IPS DF 4.7 (cell line): ENCODE data around the gene ERAS.
"Not testable (repeated sequence)": the region's sequence is repeated elsewhere in the genome, so short reads cannot be mapped to it uniquely, and the experiment has no call there.

Experiments
- DNase-seq: peaks from one replicate; pipeline ENCODE4 v3.0.0-alpha.2; 2013; ENCODE audit warnings: low spot score; ENCODE audit errors: extremely low read depth

The ERAS gene

DNA sequence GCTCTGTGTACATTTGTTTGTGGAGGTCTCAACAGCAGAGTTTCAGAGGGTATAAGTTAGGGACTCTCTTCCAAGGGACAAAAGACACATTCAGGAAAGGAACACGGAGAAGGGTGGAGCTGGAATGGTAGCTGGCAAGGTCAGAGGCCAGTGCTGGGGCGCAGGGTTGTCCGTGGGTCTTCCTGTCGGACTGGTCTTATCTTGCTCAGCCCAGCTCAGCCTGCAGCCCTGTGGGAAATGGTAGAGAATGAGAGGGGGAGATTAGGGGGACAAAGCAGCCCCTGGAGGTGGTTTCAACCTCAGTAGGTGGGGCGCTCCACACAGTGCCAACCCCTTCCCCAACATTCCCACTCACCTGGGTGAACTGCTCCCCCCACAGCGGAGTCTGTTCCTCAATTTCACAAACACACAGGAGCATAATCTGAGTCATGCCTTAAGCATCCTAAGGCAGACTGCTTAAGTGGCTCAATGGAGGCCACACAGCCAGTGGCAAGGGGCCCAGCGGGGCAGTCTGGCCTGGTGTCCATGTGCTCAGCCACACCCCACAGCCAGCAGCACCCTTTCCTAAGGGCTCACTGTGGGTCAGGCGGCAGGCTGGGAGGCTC is 31.3 kb upstream of the ERAS start:
- DNase-seq, result no peak

DNA sequence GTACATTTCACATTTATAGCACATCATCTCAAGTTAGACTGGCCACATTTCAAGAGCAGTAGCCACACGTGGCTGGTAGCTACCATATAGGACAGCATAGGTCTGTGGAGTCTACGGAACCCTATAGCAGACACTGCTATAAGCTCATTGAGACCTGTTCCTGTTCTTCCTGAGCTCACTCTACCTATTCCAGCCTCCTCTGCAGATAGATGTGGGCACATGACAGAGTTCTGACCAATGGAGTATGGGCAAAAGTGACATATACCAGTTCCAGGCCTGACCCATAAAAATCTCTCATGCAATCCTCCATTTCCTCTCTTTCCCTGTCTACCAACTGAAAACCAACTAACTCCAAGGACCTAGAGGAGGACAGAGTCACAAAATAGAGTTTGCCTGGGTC is 28.0 kb upstream of the ERAS start:
- DNase-seq, result no peak

- no peak for DNase-seq
Observed at GRCh38 chrX:48800574-48801279, 25.6 kb upstream of the ERAS start.

GRCh38 chrX:48801280-48802088 is 24.8 kb upstream of the ERAS start, which contains the start of gene HDAC6:
HDAC6 (plus strand) TSS chrX:48802067; CDS start chrX:48802693, 626 bp downstream.
- peak; percentile 79 for DNase-seq

GRCh38 chrX:48802089-48802904 is 24.0 kb upstream of the ERAS start:
- DNase-seq, result no peak

DNA sequence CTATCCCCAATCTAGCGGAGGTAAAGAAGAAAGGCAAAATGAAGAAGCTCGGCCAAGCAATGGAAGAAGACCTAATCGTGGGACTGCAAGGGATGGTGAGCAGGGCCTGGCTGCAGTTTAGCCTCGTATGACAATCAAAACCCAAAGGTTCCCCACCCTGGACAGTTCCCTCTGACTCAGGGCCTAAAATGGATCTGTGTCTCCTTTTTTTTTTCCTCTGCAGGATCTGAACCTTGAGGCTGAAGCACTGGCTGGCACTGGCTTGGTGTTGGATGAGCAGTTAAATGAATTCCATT is 23.5 kb upstream of the ERAS start:
- no peak for DNase-seq

GRCh38 chrX:48806081-48806480 is 20.2 kb upstream of the ERAS start:
- DNase-seq, result no peak

- no peak for DNase-seq
Observed at GRCh38 chrX:48813644-48814043, 12.7 kb upstream of the ERAS start.

GRCh38 chrX:48814722-48815121 is 11.6 kb upstream of the ERAS start:
- no peak for DNase-seq

GRCh38 chrX:48815266-48815665 is 11.0 kb upstream of the ERAS start:
- no peak for DNase-seq

GRCh38 chrX:48816014-48816810 is 10.1 kb upstream of the ERAS start:
- DNase-seq, result no peak

GRCh38 chrX:48818098-48818497 is 8.2 kb upstream of the ERAS start:
- no peak for DNase-seq

DNA sequence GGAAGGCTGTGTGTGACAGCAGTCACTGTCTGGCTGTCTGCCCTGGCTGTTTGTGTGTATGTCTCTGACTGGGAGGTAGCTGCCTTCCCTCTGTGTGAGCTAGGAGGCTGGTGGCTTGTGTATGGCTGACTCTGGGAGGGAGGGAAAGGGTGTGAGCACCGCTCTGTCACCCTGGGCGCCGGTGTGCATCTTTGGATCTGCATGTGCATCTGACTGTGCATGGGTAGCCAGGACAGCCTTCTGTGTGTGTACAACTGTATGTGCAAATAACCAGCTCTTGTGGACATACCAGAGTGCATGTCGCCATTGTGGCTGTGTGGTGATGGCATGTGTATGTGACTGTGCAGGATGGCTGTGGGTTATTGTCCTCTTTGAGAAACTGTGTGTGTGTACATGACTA is 7.4 kb upstream of the ERAS start:
- no peak for DNase-seq

DNA sequence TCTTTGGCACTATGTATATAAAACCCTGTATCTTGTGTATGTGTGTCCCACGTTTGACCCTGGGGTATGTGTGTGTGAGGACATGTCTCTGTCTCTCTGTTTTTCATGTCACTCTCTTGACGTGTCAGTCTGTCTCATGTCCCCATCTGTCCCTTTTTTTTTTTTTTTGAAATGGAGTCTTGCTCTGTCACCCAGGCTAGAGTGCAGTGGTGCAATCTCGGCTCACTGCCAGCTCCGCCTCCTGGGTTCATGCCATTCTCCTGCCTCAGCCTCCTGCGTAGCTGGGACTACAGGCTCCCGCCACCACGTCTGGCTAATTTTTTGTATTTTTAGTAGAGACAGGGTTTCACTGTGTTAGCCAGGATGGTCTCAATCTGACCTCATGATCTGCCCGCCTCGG is 6.9 kb upstream of the ERAS start:
- DNase-seq, result not testable (repeated sequence)

GRCh38 chrX:48823053-48823452 is 3.3 kb upstream of the ERAS start:
- DNase-seq, result no peak

- DNase-seq, result no peak
Observed at GRCh38 chrX:48824066-48824465, 2.2 kb upstream of the ERAS start.

DNA sequence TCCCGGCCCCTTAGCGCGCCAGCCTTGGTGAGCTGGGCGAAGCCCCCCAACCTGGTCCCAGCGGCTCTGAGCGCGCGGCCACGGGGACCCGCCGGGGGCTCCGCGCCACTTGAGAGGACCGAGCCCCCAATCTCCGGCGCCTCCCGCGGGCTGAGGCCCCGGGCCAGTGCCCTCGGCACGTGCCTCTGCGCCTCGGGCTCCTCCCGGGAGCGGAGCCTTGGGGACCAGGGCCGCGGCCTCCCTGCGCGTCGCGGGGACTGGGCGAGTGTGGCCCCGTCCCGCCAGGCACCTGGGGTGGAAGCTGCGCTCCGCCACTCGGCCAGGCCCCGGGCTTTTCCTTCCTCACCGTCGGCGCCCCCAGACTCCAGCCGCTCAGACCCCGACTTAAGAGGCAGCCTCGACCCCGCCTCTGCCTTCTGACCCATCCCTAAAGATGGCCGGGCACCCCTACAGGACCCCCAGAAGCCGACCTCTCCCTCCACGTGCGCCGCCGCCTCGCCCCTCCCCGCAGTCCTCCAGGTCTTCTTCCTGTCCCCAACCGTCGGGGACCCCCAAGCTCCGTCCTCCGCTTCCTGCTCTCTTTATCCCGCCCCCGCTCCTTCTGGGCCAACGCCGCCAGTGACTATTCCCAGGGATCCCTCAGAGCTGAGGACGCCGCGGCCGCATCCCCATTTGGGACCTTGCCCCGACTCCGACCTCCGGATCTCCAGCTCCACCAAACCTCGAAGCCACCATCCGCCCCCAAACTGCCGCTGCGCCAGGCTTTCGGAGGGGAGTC is 752 bp downstream of the ERAS start:
- no peak for DNase-seq

DNA sequence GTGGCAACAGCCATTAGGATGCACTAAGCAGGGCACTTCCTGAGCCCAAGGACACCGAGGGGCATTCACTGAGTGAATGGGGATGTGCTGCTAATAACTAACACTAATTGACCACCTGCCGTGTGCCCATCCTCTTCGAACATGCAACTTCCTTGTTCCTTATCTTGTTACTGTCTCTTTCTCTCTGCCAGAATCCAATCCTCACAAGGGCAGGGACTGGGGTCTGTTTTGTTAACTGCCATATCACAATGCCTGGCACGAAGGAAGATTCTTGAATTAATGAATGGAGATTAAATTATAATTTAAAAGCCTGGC is 1.3 kb downstream of the ERAS start:
- no peak for DNase-seq

GRCh38 chrX:48829016-48829735 is 2.9 kb downstream of the ERAS start:
- no peak for DNase-seq
